ENCODE data around the gene DNAJC11. TPM values are rescaled to one million over a fixed set of nuclear protein-coding genes. Genes with fewer than 3 reads are reported as not detected.
"Not testable (repeated sequence)": the region's sequence is repeated elsewhere in the genome, so short reads cannot be mapped to it uniquely, and the experiment has no call there.

The DNAJC11 gene
- total RNA-seq, 2 experiments from 2014 or later: 75.5 to 78.3 TPM

GRCh38 chr1:6660415-6661049 lies 41.1 kb downstream of the DNAJC11 start:
- ChIA-PET CTCF (no interaction called here), POLR2A (no interaction called here)

- CTCF ChIA-PET: no interaction called here
- POLR2A ChIA-PET: no interaction called here
Observed at GRCh38 chr1:6658359-6659060, 43.1 kb downstream of the DNAJC11 start.

GRCh38 chr1:6657138-6657537 lies 44.5 kb downstream of the DNAJC11 start:
- ChIA-PET CTCF (interaction anchor here (1.9 kb wide), 1 partner anchor 11 kb away, joined by 5 read pairs; no protein-coding TSS in a partner anchor), POLR2A (no interaction called here)

GRCh38 chr1:6653436-6654290 lies 48.0 kb downstream of the DNAJC11 start:
- POLR2A ChIA-PET: no interaction called here

GRCh38 chr1:6652986-6653385 lies 48.6 kb downstream of the DNAJC11 start:
- POLR2A ChIA-PET: interaction anchor here (0.5 kb wide), 1 partner anchor 1365 kb away, joined by 6 read pairs; no protein-coding TSS in a partner anchor
- CTCF ChIA-PET: interaction anchor here (0.6 to 1.1 kb wide), 2 partner anchors 73 to 98 kb away, joined by 3 to 4 read pairs; partner anchors contain the start of gene TAS1R1

More at GRCh38 chr1:6653436-6654290, 48.0 kb downstream of the DNAJC11 start:
- CTCF ChIA-PET: interaction anchor here (0.6 kb wide), 1 partner anchor 40 kb away, joined by 4 read pairs; no protein-coding TSS in a partner anchor

- ChIA-PET POLR2A (no interaction called here), CTCF (interaction anchor here (1.1 to 1.4 kb wide), 2 partner anchors 97 to 162 kb away, joined by 3 read pairs; partner anchors contain the start of gene TAS1R1)
Observed at GRCh38 chr1:6651909-6652308, 49.7 kb downstream of the DNAJC11 start.

- CTCF ChIA-PET: no interaction called here
- POLR2A ChIA-PET: no interaction called here
Observed at GRCh38 chr1:6648556-6648955, 53.1 kb downstream of the DNAJC11 start.

- ChIA-PET CTCF (interaction anchor here (0.6 to 1.4 kb wide), 6 partner anchors 9 to 839 kb away, joined by 3 to 6 read pairs (median 4); partner anchors contain the start of genes NOL9 and TAS1R1), POLR2A (no interaction called here)
Observed at GRCh38 chr1:6646499-6647148, 55.0 kb downstream of the DNAJC11 start.

GRCh38 chr1:6645018-6645417 lies 56.6 kb downstream of the DNAJC11 start:
- POLR2A ChIA-PET: no interaction called here
- CTCF ChIA-PET: interaction anchor here (0.8 to 1.2 kb wide), 3 partner anchors 13 to 173 kb away, joined by 3 read pairs; no protein-coding TSS in a partner anchor

GRCh38 chr1:6640867-6641266 lies 60.7 kb downstream of the DNAJC11 start:
- POLR2A ChIA-PET: not testable (repeated sequence)
- CTCF ChIA-PET: interaction anchor here (0.6 kb wide), 1 partner anchor 228 kb away, joined by 3 read pairs; no protein-coding TSS in a partner anchor

- ChIA-PET CTCF (no interaction called here), POLR2A (no interaction called here)
Observed at GRCh38 chr1:6638226-6638625, 63.4 kb downstream of the DNAJC11 start.

GRCh38 chr1:6637770-6638169 lies 63.8 kb downstream of the DNAJC11 start:
- CTCF ChIA-PET: interaction anchor here (1.0 kb wide), 1 partner anchor 82 kb away, joined by 3 read pairs; the partner anchor contains the start of gene TAS1R1

GRCh38 chr1:6636778-6637177 lies 64.8 kb downstream of the DNAJC11 start:
- CTCF ChIA-PET: interaction anchor here (1.0 kb wide), 1 partner anchor 81 kb away, joined by 3 read pairs; the partner anchor contains the start of gene TAS1R1

More at GRCh38 chr1:6637770-6638169, 63.8 kb downstream of the DNAJC11 start:
- POLR2A ChIA-PET: no interaction called here

GRCh38 chr1:6635910-6636760 lies 65.5 kb downstream of the DNAJC11 start:
- ChIA-PET CTCF (no interaction called here), POLR2A (no interaction called here)

More at GRCh38 chr1:6636778-6637177, 64.8 kb downstream of the DNAJC11 start:
- POLR2A ChIA-PET: not testable (repeated sequence)

GRCh38 chr1:6635161-6635909 lies 66.3 kb downstream of the DNAJC11 start:
- ChIA-PET POLR2A (no interaction called here), CTCF (interaction anchor here (0.8 to 1.5 kb wide), 4 partner anchors 11 to 80 kb away, joined by 3 to 5 read pairs (median 4); partner anchors contain the start of gene TAS1R1)

- CTCF ChIA-PET: interaction anchor here (0.8 to 1.5 kb wide), 5 partner anchors 12 to 81 kb away, joined by 3 to 5 read pairs (median 3); partner anchors contain the start of gene TAS1R1
- POLR2A ChIA-PET: no interaction called here
Observed at GRCh38 chr1:6634371-6635052, 67.1 kb downstream of the DNAJC11 start.
